GM23248 (cell line): ENCODE measurements around the gene NHLRC4. TPM values are rescaled to one million over a fixed set of nuclear protein-coding genes. Genes with fewer than 3 reads are reported as not detected.
A peak's percentile ranks its signal among the peaks of the same experiment; 100 is the strongest.

Experiments
- DNase-seq: peaks from one replicate; pipeline ENCODE4 v3.0.0-alpha.2; 2015
- H2AFZ ChIP-seq: fragments of 200-600 bp; sonication (generic); 2 replicates; pipeline ENCODE4 v1.6.1; 2016; ENCODE audit warnings: antibody characterized with exemption
- H3F3A ChIP-seq: fragments of 200-600 bp; sonication (generic); 2 replicates; pipeline ENCODE4 v1.6.1; 2016; ENCODE audit warnings: mild to moderate bottlenecking, antibody characterized with exemption, mixed run types; ENCODE audit not compliant: insufficient read depth
- H3K27ac ChIP-seq: fragments of 200-600 bp; sonication (generic); 2 replicates; pipeline ENCODE4 v1.5.1; 2016; ENCODE audit warnings: mild to moderate bottlenecking
- H3K27me3 ChIP-seq: fragments of 200-600 bp; sonication (generic); replicated peaks from 2 replicates; pipeline ENCODE4 v1.6.1; 2016; ENCODE audit warnings: mild to moderate bottlenecking; ENCODE audit not compliant: insufficient read depth
- H3K36me3 ChIP-seq: fragments of 200-600 bp; sonication (generic); 2 replicates; pipeline ENCODE4 v1.6.1; 2016; ENCODE audit warnings: low read depth, mild to moderate bottlenecking
- H3K4me1 ChIP-seq: fragments of 200-600 bp; sonication (generic); 2 replicates; pipeline ENCODE4 v1.6.1; 2016; ENCODE audit warnings: mild to moderate bottlenecking; ENCODE audit not compliant: insufficient read depth
- H3K4me2 ChIP-seq: fragments of 200-600 bp; sonication (generic); one replicate; pipeline ENCODE4 v1.6.1; 2016; ENCODE audit warnings: mild to moderate bottlenecking; ENCODE audit not compliant: unreplicated experiment
- H3K4me3 ChIP-seq: fragments of 200-600 bp; sonication (generic); 2 replicates; pipeline ENCODE4 v1.5.1; 2016; ENCODE audit warnings: mild to moderate bottlenecking
- H3K79me2 ChIP-seq: fragments of 200-600 bp; sonication (generic); 2 replicates; pipeline ENCODE4 v1.6.1; 2016; ENCODE audit warnings: mild to moderate bottlenecking; ENCODE audit not compliant: insufficient read depth
- H3K9ac ChIP-seq: fragments of 200-600 bp; sonication (generic); 2 replicates; pipeline ENCODE4 v1.6.1; 2016; ENCODE audit warnings: mild to moderate bottlenecking
- H3K9me2 ChIP-seq: fragments of 200-600 bp; sonication (generic); 2 replicates; pipeline ENCODE4 v1.6.1; 2016; ENCODE audit warnings: mixed run types, mild to moderate bottlenecking, moderate library complexity; ENCODE audit not compliant: insufficient read depth
- H3K9me3 ChIP-seq: fragments of 200-600 bp; sonication (generic); one replicate; pipeline ENCODE4 v1.6.1; 2017; ENCODE audit warnings: low read depth
- H4K20me1 ChIP-seq: fragments of 200-600 bp; sonication (generic); 2 replicates; pipeline ENCODE4 v1.6.0; 2016; ENCODE audit not compliant: insufficient read depth
- EZH2 ChIP-seq: fragments of 200-600 bp; sonication (generic); IDR thresholded peaks from 2 replicates; pipeline ENCODE4 v1.6.1; 2018; ENCODE audit warnings: antibody characterized with exemption, mild to moderate bottlenecking; ENCODE audit not compliant: insufficient read depth, poor library complexity, severe bottlenecking
- EZH2phosphoT487 ChIP-seq: fragments of 200-600 bp; sonication (generic); IDR thresholded peaks from 2 replicates; pipeline ENCODE4 v1.6.1; 2018; ENCODE audit warnings: antibody characterized with exemption, moderate library complexity, mild to moderate bottlenecking, low read depth; ENCODE audit not compliant: insufficient read depth
- WGBS, 2 experiments: methylation state at CpG; one replicate each; pipeline ENCODE4 v1.1.6; 2015 to 2017; ENCODE audit warnings: low lambda C conversion rate in 2 of 2, low coverage in 1 of 2; ENCODE audit errors: missing lambda C conversion rate in 2 of 2; 5-methylcytosine and 5-hydroxymethylcytosine counted together
- in situ Hi-C: fragments of 300-500 bp; cut with MboI; formaldehyde crosslinking; loops from 2 replicates; pipeline ENCODE4 v1.15.0; 2020
- polyA plus RNA-seq: library from polyadenylated mRNA; unstranded; fragments of >200 nt; fragmentation: Nextera tagmentation; extraction: Ambion mirVana; gene quantifications from 2 replicates; pipeline ENCODE4 v1.2.1, GENCODE V29; 2016
- total RNA-seq: library from RNA; depleted of rRNA; stranded (reverse); fragments of >200 nt; shearing (Covaris generic); gene quantifications from 2 replicates; pipeline ENCODE4 v1.2.3, GENCODE V29; 2014

The NHLRC4 gene
- total and polyA plus RNA-seq, 2 experiments from 2014 or later = 0.11 to 0.20 TPM

DNA sequence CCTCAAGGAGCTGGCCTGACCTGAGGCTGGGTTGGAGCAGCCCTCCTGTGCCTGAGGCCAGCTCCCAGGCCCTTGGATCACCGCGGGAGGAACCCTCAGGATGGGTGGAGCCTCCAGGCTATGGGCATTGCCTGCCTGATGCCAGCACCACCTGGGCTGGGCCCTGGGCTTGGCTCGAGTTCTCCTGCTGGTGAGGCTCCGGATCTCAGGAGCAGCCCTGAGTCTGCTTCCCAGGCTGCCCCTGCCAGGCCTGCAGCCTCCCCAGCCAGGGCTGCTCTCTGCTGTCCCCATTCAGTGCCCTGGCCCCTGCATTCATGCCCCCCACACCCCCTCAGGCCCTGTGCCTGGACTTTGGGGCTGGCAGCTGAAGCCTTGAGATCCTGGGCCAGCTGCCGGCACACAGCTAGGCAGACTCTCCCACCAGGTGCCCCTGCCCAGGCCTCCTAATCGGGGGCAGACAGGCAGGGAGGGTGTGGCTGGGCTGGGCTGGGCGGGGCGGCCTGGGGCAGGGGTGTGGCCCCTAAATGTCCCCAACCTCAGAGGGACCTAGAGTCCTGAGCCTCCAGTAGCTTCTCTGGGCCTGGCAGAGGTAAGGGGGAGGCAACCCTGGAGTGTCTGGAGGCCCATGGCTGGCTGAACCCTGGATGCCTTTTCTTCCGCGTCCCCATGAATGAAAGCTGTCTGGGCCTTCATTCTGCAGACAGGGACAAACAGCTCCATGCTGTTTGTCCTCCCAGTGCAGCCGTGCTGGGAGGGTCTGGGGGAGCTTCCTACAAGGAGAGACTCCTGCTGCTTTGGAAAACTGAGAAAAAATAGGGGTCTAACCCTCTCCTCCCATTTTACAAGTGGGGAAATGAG lies 1.8 kb downstream of the NHLRC4 start:
- H3F3A ChIP-seq = 0 out of 2 replicates have a peak, but pooled peaks cover 6% of the 10 kb centered on the region
- no peaks in the 10 kb centered on the region for H3K36me3 ChIP-seq
- TF ChIP-seq EZH2phosphoT487 (no peak), EZH2 (no peak)
- H3K9me2 ChIP-seq = no peaks in the 10 kb centered on the region
- no peaks in the 10 kb centered on the region for H3K27me3 ChIP-seq
- peak overlapping the region; percentile 99 for H3K4me3 ChIP-seq
- WGBS, 2 experiments = 75% methylated on average over 9 to 11 of the region's 11 CpGs
- H3K4me2 ChIP-seq = peak overlapping the region; percentile 80
- 0 out of 2 replicates have a peak, but pooled peaks cover 4% of the 10 kb centered on the region for H3K4me1 ChIP-seq
- H3K27ac ChIP-seq = no peak overlapping the region
- H4K20me1 ChIP-seq = no peaks in the 10 kb centered on the region
- in situ Hi-C loops = no loop called here
- H3K79me2 ChIP-seq = peaks cover 36% of the 10 kb centered on the region
- peak overlapping the region; percentile 76 for H2AFZ ChIP-seq
- no peak for DNase-seq
- H3K9ac ChIP-seq = peak overlapping the region; percentile 84
- H3K9me3 ChIP-seq = no peaks in the 10 kb centered on the region

DNA sequence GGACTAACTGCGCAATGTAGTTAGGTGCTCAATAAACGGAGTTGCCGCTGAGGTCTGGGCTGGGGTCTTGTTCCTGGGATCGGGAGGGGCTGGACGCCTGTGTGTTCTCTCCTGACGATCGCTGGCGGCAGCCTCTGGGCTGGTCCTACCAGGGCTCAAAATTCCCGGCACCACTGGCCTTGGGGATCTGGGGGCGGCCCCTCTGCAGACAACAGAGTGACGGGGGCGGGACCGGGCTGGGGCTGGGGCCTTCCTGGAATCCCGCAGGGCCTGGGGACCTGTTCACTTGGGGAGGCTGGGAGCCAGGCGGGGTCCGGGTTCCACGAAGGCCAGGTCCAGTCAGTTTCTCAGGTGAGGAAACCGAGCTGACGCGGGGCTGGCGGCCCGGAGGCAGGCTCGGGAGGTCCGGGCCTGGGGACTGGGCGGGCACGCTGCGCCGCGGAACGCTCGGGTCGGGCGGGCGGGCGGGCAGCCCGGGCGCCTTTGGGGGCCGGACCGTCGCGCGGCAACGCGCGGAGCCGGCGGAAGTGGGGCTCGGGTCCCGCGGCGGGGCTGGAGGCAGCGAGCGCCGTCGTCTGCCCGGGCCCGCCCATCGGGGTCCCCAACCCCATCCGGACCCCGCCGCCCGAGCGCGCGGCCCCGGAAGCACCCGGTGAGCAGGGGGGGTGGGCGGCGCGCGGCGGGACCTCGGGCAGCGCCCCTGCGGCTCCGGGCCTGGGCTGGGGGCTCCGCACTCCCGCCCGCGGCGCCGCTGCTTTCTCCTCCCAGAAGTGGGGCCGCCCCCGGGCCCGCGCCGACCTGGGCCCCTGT lies 2.8 kb downstream of the NHLRC4 start, which contains the start of gene PIGQ:
PIGQ (plus strand) TSS at position 524 of the 810 bp plus-strand sequence. CDS start 4,107 bp downstream, outside the sequence.
- H3K27me3 ChIP-seq = no peaks in the 10 kb centered on the region
- H3K4me3 ChIP-seq = peak within 1 kb of the TSS; percentile 99
- peak within 1 kb of the TSS; percentile 54 for H3K27ac ChIP-seq
- peak; percentile 82 for DNase-seq
- H4K20me1 ChIP-seq = no peaks in the 10 kb centered on the region
- H3K9me2 ChIP-seq = no peaks in the 10 kb centered on the region
- H3K4me1 ChIP-seq = 0 out of 2 replicates have a peak, but pooled peaks cover 4% of the 10 kb centered on the region
- H2AFZ ChIP-seq = peak within 1 kb of the TSS; percentile 77
- TF ChIP-seq EZH2phosphoT487 (no peak), EZH2 (no peak)
- 1 to 2% methylated on average over 25 to 77 of the region's 87 CpGs for WGBS, 2 experiments
- no peaks in the 10 kb centered on the region for H3K36me3 ChIP-seq
- peak within 1 kb of the TSS; percentile 98 for H3K4me2 ChIP-seq
- H3K9ac ChIP-seq = peak within 1 kb of the TSS; percentile 84
- 0 out of 2 replicates have a peak, but pooled peaks cover 6% of the 10 kb centered on the region for H3F3A ChIP-seq
- no peaks in the 10 kb centered on the region for H3K9me3 ChIP-seq
- peaks cover 36% of the 10 kb centered on the region for H3K79me2 ChIP-seq
- in situ Hi-C loops = no loop called here

DNA sequence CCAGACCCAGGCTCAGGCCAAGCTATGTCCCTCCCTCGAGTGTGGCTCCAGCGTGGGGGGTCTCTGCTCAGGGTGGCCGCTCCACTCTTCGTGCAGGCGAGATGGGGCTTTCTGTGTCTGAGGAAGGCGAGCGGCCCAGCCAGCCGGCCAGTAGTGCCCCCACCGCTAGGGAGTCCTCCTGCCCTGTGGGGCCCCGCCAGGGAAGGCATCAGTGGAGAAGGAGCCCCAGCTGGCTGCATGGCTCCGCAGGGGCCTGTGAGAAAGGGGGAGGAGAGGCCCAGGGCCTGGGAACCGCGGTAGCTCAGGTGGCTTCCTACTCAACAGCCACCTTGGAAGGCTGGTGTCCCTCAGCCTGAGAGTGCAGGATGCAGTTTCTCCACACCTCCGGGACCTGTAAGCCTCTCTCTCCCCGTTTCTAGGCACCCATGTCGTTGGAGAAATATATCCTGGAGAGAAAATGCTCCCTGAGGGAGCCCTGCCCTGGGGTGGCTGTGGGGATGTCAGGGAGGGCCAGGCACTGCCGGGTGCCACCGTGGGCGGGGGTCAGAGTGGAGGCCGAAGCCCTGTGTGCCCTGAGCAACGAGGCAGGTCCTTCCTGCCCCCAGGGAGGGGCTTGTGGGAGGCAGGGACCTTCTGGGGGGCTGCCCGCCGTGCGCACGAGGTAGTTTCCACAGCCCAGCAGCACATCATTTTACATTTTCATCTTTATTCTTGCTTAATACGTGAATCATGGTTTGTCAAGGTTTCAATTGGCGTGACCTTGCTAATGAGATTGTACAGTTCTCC lies 6.3 kb downstream of the NHLRC4 start:
- Histone ChIP-seq H3K9me2 (no peaks in the 10 kb centered on the region), H4K20me1 (no peaks in the 10 kb centered on the region), H3F3A (0 out of 2 replicates have a peak, but pooled peaks cover 6% of the 10 kb centered on the region), H3K4me1 (0 out of 2 replicates have a peak, but pooled peaks cover 4% of the 10 kb centered on the region), H3K27ac (no peak overlapping the region), H3K4me2 (no peak overlapping the region), H3K9ac (no peak overlapping the region), H2AFZ (no peak overlapping the region), H3K36me3 (no peaks in the 10 kb centered on the region), H3K79me2 (peaks cover 36% of the 10 kb centered on the region), H3K9me3 (no peaks in the 10 kb centered on the region), H3K27me3 (no peaks in the 10 kb centered on the region), H3K4me3 (no peak overlapping the region)
- in situ Hi-C loops = no loop called here
- WGBS, 2 experiments = 86 to 90% methylated on average over 26 to 27 of the region's 27 CpGs
- TF ChIP-seq EZH2 = no peak
- TF ChIP-seq EZH2phosphoT487 = no peak
- no peak for DNase-seq
